Kidney epithelial cell (primary cell): Measurements from ENCODE around the gene DNAH8. TPM values are rescaled to one million over a fixed set of nuclear protein-coding genes. Genes with fewer than 3 reads are reported as not detected.

Experiments
- DNase-seq: peaks from one replicate; pipeline ENCODE4 v3.0.0-alpha.2; 2010; ENCODE audit warnings: low read depth
- H3K27me3 ChIP-seq: 2 replicates; pipeline ENCODE4 v1.6.0; 2011; ENCODE audit warnings: low read length; ENCODE audit not compliant: control insufficient read depth, insufficient read depth
- H3K36me3 ChIP-seq: 2 replicates; pipeline ENCODE4 v1.5.1; 2011; ENCODE audit warnings: low read length; ENCODE audit not compliant: control insufficient read depth, insufficient read depth
- H3K4me3 ChIP-seq: 2 replicates; pipeline ENCODE4 v1.5.1; 2011; ENCODE audit warnings: low read depth, mild to moderate bottlenecking, control low read depth, low read length
- total RNA-seq: library from RNA; depleted of rRNA; stranded (reverse); fragments of >200 nt; gene quantifications from 2 replicates; pipeline ENCODE4 v1.2.3, GENCODE V29; 2015
- TF ChIP-seq, protein P1 (sequence below): IDR thresholded peaks from 2 replicates; pipeline ENCODE4 v1.5.1; 2011; ENCODE audit warnings: mild to moderate bottlenecking, moderate library complexity, low read length, control low read depth, inconsistent platforms; ENCODE audit not compliant: insufficient read depth, poor library complexity, severe bottlenecking

Gene DNAH8
- total RNA-seq, 1 donor from 2014 or later, result not detected

DNA sequence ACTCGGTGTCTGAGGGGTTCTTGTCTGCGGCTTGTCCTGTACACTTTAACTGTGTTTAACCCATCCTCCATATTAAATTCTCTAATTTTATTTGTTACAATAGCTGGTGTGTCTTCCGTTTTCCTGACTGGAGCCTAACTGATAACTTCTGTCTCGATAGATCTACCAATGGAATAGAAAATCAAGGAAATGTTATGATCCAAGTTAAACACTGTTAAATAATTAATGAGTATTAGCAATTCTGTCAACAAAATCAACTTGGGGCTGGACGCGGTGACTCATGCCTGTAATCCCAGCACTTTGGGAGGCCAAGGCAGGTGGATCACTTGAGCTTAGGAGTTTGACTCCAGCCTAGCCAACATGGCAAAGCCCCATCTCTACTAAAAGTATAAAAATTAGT, 81.7 kb downstream of the DNAH8 start:
- TF ChIP-seq, protein P1, sequence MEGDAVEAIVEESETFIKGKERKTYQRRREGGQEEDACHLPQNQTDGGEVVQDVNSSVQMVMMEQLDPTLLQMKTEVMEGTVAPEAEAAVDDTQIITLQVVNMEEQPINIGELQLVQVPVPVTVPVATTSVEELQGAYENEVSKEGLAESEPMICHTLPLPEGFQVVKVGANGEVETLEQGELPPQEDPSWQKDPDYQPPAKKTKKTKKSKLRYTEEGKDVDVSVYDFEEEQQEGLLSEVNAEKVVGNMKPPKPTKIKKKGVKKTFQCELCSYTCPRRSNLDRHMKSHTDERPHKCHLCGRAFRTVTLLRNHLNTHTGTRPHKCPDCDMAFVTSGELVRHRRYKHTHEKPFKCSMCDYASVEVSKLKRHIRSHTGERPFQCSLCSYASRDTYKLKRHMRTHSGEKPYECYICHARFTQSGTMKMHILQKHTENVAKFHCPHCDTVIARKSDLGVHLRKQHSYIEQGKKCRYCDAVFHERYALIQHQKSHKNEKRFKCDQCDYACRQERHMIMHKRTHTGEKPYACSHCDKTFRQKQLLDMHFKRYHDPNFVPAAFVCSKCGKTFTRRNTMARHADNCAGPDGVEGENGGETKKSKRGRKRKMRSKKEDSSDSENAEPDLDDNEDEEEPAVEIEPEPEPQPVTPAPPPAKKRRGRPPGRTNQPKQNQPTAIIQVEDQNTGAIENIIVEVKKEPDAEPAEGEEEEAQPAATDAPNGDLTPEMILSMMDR, result no peak
- DNase-seq, result no peak
- Histone ChIP-seq H3K27me3 (no peaks in the 10 kb centered on the region), H3K4me3 (no peak overlapping the region), H3K36me3 (no peaks in the 10 kb centered on the region)

DNA sequence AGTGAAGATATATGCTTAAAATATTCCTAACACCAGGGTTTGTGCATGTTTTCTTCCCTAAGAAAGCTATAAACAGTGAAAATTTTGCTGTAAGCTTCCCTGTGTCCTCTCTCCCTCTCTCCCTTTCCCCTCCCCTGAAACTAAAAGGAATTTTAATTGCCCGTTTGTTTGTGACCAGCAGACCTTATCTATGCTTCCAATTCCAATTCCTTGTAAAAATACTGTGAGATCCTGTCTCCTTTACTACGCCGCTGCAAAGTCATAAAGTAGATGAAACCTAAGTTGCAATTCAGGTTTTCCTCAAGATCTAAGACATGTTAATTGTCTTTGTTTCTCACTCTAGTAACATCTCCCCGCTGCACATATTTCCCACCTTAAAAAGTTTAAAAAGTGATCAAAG, 82.3 kb downstream of the DNAH8 start:
- Histone ChIP-seq H3K4me3 (no peak overlapping the region), H3K27me3 (no peaks in the 10 kb centered on the region), H3K36me3 (no peaks in the 10 kb centered on the region)
- DNase-seq, result peak; percentile 25
- TF ChIP-seq, protein P1, result no peak

- no peak for DNase-seq
- TF ChIP-seq, protein P1, result no peak
- H3K27me3 ChIP-seq, result no peaks in the 10 kb centered on the region
- no peaks in the 10 kb centered on the region for H3K36me3 ChIP-seq
- H3K4me3 ChIP-seq, result no peak overlapping the region
Observed at GRCh38 chr6:38799529-38800184, 84.5 kb downstream of the DNAH8 start.

DNA sequence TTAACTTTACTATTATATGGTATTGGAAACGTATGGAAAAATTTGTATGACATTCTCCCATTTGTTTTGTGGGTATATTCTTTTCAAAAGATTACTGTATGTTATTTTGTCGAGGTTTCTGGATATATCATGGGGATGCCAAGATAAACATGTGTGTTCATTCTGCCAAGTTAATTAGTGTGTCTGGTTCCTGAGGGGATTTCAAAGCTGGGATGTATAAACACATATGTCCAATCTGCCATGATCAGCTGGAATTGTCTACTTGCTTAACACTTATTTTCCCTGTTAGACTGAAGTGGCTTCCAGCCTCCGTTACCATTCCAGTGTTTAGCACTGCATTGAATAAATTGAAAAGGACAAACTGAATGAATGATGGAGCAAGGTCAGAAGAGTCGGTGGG, 86.2 kb downstream of the DNAH8 start:
- DNase-seq, result no peak
- TF ChIP-seq, protein P1, result no peak
- H3K27me3 ChIP-seq, result no peaks in the 10 kb centered on the region
- no peaks in the 10 kb centered on the region for H3K36me3 ChIP-seq
- no peak overlapping the region for H3K4me3 ChIP-seq

- Histone ChIP-seq H3K36me3 (no peaks in the 10 kb centered on the region), H3K4me3 (no peak overlapping the region), H3K27me3 (no peaks in the 10 kb centered on the region)
- TF ChIP-seq, protein P1, result no peak
- DNase-seq, result no peak
Observed at GRCh38 chr6:38802497-38802896, 87.4 kb downstream of the DNAH8 start.

GRCh38 chr6:38803129-38803528, 88.0 kb downstream of the DNAH8 start:
- no peaks in the 10 kb centered on the region for H3K36me3 ChIP-seq
- DNase-seq, result no peak
- no peak overlapping the region for H3K4me3 ChIP-seq
- TF ChIP-seq, protein P1, result no peak
- H3K27me3 ChIP-seq, result no peaks in the 10 kb centered on the region
